GM19438 (cell line): ENCODE measurements around the gene GIMAP1.

Source experiments
- ATAC-seq: cut with Tn5 transposase; IDR thresholded peaks from one replicate; pipeline ENCODE4 v1.9.1; 2021; ENCODE audit warnings: low read depth; ENCODE audit not compliant: unreplicated experiment

The GIMAP1 gene

GRCh38 chr7:150744041-150744656, 27.7 kb downstream of the GIMAP1 start:
- ATAC-seq, result no peak

- ATAC-seq, result no peak
Measured at GRCh38 chr7:150745086-150745485, 28.7 kb downstream of the GIMAP1 start.

- no peak for ATAC-seq
Measured at GRCh38 chr7:150745876-150746275, 29.5 kb downstream of the GIMAP1 start.

DNA sequence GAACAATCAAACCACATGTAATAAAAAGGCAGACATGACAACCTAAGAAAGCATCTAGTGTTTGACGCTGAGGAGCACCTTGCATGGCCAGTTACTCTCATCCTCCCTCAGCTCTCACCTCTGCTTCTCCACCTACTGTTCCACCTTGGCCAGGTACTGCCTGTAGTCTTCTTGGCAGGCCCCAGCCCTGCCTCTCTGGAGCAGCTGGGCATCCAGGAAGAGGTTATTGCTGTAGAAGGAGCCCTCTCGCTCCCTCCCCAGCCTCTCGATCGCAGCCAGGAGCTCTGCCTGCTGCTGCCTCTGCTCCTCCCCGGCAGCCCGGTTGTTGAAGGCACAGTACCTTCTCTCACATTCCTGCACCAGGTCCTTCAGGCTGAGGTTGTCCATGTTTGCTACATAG, 30.5 kb downstream of the GIMAP1 start:
- ATAC-seq, result no peak

GRCh38 chr7:150748376-150748775, 32.0 kb downstream of the GIMAP1 start:
- ATAC-seq, result no peak

DNA sequence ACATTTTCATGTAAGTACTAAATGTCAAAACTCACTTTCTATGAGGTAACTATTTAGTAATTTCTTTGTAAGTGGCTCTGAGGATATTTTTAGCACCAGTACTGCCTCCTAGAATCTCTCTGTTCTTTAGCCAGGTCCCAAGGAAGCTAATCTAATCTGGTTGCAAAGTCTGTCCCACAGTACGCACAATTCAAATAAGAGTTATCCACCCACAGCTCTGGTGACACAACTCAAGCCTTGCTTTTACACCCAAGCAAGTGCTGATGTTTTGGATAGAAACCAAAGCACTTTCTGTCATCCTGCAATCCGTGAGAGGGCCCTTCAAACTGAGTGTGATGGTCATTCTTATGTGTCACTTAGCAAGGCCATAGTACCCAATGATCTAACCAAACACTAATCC, 35.3 kb downstream of the GIMAP1 start:
- no peak for ATAC-seq

DNA sequence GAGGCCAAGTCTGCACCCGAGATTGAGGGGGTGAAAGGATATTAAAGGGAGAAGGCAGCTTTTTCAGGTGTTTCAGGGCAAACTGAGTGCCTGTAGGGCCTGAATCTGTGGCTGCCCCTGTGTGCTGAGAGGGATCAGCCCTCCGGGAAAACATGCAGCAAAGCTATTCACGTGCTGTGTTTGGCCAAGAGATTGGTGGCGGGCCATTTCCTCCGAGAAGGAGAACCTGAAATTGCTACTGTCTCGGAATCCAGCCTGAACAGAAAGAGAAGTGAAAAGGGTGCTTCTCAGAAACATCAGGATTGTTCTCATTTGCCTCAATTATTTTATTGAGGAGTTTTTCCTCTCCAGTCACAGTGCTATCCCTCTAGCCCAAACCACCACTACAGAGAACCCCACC, 36.8 kb downstream of the GIMAP1 start:
- no peak for ATAC-seq

- ATAC-seq, result no peak
Measured at GRCh38 chr7:150753826-150754603, 37.6 kb downstream of the GIMAP1 start.

DNA sequence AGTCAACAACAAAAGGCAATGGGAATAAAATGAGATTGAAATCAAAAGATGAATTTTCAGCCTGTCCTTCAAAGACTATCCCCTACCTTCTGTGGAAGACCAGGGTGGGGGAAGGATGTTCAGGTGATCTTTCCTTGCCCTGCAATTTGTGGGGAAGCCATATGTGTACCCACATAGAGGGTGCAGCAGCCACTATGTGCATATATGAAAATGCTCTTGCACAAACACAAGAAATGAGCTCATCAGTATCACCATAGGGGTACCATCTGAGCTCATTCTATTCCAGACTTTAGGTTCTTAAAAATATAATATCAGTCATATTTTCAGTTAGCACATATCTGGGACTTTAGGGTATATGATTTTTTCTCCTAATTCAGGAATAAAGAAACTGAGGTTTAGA, 38.5 kb downstream of the GIMAP1 start:
- no peak for ATAC-seq

DNA sequence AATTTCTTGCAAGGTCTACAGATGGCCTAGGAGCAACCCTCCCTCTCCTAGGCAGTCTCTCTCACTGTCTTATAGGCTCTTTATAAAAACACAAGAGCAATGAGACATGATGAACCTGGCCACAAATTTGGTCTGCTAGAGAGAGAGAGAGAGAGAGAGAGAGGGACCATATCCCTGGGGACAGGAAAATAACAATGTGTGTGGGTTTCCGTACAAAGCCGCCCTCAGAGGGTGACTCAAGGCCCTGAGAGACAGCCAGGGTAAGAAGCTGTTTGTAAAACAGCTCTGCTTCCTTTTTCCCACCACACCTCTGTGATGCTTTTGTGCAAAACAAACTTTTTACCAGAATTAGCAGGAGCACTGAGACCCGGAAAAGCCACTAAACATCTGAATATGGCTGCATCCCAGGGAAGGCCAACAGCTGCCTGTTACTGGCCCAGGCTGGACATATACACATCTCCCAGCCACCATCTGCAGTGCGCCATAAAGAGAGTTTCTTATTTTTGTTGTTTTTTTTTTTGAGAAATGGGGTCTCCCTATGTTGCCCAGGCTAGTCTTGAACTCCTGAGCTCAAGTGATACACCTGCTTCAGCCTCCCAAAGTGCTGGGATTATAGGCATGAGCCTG, 39.2 kb downstream of the GIMAP1 start:
- peak; percentile 56 for ATAC-seq

DNA sequence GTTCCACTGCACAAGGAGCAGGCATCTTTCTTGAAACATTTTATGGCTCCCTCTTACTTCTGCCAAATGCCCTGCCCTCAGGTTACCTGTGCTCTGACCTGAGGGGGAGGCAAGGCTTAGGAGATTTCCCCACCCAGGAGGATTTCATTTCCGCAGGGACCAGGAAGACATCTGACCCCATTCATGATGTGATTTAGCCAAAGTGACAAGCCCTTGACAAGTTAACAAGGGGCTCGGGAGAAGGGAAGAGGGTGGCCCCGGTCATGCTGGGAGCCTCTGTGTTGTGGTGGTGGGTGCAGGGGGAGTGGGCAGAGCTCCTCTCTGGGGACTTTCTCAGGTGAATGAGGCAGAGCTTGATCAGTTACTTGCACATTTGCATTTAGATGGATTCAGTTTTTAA, 39.8 kb downstream of the GIMAP1 start:
- ATAC-seq, result no peak

GRCh38 chr7:150756858-150757257, 40.4 kb downstream of the GIMAP1 start:
- ATAC-seq, result no peak

GRCh38 chr7:150759479-150759878, 43.1 kb downstream of the GIMAP1 start:
- ATAC-seq, result no peak

GRCh38 chr7:150766334-150766709, 49.9 kb downstream of the GIMAP1 start:
- ATAC-seq, result no peak

DNA sequence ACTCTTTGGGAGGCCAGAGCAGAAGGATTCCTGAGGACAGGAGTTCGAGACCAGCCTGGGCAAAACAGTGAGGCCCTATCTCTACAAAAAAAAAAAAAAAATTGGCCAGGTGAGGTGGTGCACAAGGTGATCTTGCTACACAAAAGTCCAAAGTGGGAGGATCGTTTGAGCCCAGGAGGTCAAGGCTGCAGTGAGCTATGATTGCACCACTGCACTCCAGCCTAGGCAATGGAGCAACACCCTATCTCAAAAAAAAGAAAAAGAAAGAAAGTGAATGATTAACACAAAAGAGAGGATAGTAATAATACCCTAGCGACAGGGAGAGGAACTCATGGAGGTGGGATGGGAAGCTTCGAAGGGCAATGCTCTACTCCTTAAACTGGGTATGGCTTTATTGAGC, 53.4 kb downstream of the GIMAP1 start:
- ATAC-seq, result no peak
